ENCODE data around the gene TRIM44. TPM values are rescaled to one million over a fixed set of nuclear protein-coding genes. Genes with fewer than 3 reads are reported as not detected.
"Not testable (repeated sequence)": the region's sequence is repeated elsewhere in the genome, so short reads cannot be mapped to it uniquely, and the experiment has no call there.

Gene TRIM44
- total and polyA plus RNA-seq, 8 donors = 6.3 to 55.4 (median 36.4) TPM

DNA sequence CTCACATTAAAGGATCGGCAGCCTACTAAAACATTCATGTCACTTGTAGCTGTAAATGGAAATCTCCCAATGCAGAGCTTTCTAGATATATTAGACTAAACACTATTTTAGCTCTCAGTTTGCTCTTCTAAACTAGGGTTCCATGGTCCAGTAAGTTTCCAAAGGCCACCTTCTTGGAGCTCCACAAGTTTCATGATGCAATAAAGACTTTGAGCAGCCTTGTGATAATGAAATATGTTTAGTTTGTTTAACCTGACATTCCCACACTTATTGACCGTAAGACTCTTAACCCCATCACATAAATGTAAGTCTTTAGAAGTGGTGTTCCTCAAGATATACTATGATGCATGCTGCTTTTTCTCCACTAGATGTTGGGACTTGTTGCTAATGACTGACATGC is 87.7 kb downstream of the TRIM44 start:
- WGBS, 2 donors = 22 to 59% methylated on average over 2 of the region's 2 CpGs
- peaks cover 11 to 49% (median 45%) of the 10 kb centered on the region in 3 donors for H3K4me1 ChIP-seq
- peak overlapping the region in 1 of 4 donors; percentile 5 for H3K27ac ChIP-seq
- TF ChIP-seq, protein P1, sequence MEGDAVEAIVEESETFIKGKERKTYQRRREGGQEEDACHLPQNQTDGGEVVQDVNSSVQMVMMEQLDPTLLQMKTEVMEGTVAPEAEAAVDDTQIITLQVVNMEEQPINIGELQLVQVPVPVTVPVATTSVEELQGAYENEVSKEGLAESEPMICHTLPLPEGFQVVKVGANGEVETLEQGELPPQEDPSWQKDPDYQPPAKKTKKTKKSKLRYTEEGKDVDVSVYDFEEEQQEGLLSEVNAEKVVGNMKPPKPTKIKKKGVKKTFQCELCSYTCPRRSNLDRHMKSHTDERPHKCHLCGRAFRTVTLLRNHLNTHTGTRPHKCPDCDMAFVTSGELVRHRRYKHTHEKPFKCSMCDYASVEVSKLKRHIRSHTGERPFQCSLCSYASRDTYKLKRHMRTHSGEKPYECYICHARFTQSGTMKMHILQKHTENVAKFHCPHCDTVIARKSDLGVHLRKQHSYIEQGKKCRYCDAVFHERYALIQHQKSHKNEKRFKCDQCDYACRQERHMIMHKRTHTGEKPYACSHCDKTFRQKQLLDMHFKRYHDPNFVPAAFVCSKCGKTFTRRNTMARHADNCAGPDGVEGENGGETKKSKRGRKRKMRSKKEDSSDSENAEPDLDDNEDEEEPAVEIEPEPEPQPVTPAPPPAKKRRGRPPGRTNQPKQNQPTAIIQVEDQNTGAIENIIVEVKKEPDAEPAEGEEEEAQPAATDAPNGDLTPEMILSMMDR (IDR thresholded peaks at IDR 0.05) = no peak
- ATAC-seq (peak; percentile 32 to 59 (median 48)), DNase-seq (no peak), FAIRE-seq (no peak)
- H3K4me3 ChIP-seq = no peak overlapping the region
- no peaks in the 10 kb centered on the region for H3K36me3 ChIP-seq
- H3K27me3 ChIP-seq = no peaks in the 10 kb centered on the region
- intact Hi-C loops (cut with DNase I) = no loop called here
- no peaks in the 10 kb centered on the region for H3K9me3 ChIP-seq

GRCh38 chr11:35750981-35751663 is 88.5 kb downstream of the TRIM44 start:
- H3K9me3 ChIP-seq = no peaks in the 10 kb centered on the region
- no peaks in the 10 kb centered on the region for H3K27me3 ChIP-seq
- H3K4me1 ChIP-seq = peaks cover 11 to 45% (median 43%) of the 10 kb centered on the region in 3 donors
- no peaks in the 10 kb centered on the region for H3K36me3 ChIP-seq
- ATAC-seq (peak in 2 of 4 donors; percentile 9 to 16), DNase-seq (no peak), FAIRE-seq (no peak)
- H3K27ac ChIP-seq = peak overlapping the region in 1 of 4 donors; percentile 57
- TF ChIP-seq, protein P1 (IDR thresholded peaks at IDR 0.05) = no peak
- H3K4me3 ChIP-seq = no peak overlapping the region
- intact Hi-C loops (cut with DNase I) = no loop called here
- 88 to 90% methylated on average over 4 of the region's 4 CpGs for WGBS, 2 donors

DNA sequence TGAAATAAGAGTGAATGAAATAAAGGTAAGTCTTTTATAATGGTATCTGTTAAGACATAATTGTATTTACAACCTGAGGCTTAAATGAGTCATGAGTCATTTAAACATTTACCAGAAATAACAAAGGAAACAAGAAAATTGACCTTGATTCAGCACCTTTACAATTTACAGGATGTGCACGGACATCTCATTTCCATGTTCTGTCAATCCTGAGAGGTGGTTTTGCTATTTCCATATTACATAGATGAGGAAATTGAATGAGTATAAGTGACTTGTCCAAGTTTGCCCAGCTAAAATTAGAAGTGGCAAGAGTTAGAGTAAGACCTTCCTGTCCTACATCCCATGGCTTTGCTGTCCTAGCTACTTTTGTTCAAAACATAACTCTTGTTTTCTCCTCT is 89.1 kb downstream of the TRIM44 start:
- DNase-seq = no peak
- Histone ChIP-seq H3K27ac (peak overlapping the region in 2 of 4 donors; percentile 44 to 57), H3K27me3 (no peaks in the 10 kb centered on the region), H3K36me3 (no peaks in the 10 kb centered on the region), H3K4me3 (no peak overlapping the region), H3K9me3 (no peaks in the 10 kb centered on the region), H3K4me1 (peaks cover 11 to 40% (median 37%) of the 10 kb centered on the region in 3 donors)
- TF ChIP-seq, protein P1 (IDR thresholded peaks at IDR 0.05) = no peak
- peak in 2 of 4 donors; percentile 30 to 59 for ATAC-seq
- WGBS, 2 donors = 33 to 40% methylated on average over 1 of the region's 1 CpG
- intact Hi-C loops (cut with DNase I) = no loop called here
- FAIRE-seq = no peak

- no peaks in the 10 kb centered on the region for H3K36me3 ChIP-seq
- H3K9me3 ChIP-seq = no peaks in the 10 kb centered on the region
- 75 to 76% methylated on average over 3 of the region's 3 CpGs for WGBS, 2 donors
- peak overlapping the region in 2 of 4 donors; percentile 44 to 57 for H3K27ac ChIP-seq
- ATAC-seq (no peak), FAIRE-seq (no peak), DNase-seq (no peak)
- H3K27me3 ChIP-seq = no peaks in the 10 kb centered on the region
- no peak overlapping the region for H3K4me3 ChIP-seq
- intact Hi-C loops (cut with DNase I) = no loop called here
- TF ChIP-seq, protein P1 (IDR thresholded peaks at IDR 0.05) = no peak
- H3K4me1 ChIP-seq = peaks cover 11 to 36% (median 34%) of the 10 kb centered on the region in 3 donors
These were observed 89.5 kb downstream of the TRIM44 start for GRCh38 chr11:35752115-35752514.

- H3K36me3 ChIP-seq; H3K9me3 ChIP-seq; DNase-seq; intact Hi-C loops (cut with DNase I); H3K27ac ChIP-seq; H3K27me3 ChIP-seq; FAIRE-seq; H3K4me3 ChIP-seq; ATAC-seq: not testable (repeated sequence)
- WGBS, 2 donors = 81 to 96% methylated on average over 6 of the region's 6 CpGs
- H3K4me1 ChIP-seq = peaks cover 11 to 26% (median 22%) of the 10 kb centered on the region in 3 donors
These were observed 91.0 kb downstream of the TRIM44 start for GRCh38 chr11:35753573-35753972.

DNA sequence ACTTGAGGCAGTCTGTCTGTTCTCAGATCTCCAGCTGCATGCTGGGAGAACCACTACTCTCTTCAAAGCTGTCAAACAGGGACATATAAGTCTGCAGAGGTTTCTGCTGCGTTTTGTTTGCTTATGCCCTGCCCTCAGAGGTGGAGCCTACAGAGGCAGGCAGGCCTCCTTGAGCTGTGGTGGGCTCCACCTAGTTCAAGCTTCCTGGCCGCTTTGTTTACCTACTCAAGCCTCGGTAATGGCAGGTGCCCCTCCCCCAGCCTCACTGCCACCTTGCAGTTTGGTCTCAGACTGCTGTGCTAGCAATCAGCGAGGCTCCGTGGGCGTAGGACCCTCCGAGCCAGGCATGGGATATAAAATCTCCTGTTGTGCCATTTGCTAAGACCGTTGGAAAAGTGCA is 97.4 kb downstream of the TRIM44 start:
- H3K27me3 ChIP-seq; H3K4me3 ChIP-seq; H3K27ac ChIP-seq; ATAC-seq; FAIRE-seq; intact Hi-C loops (cut with DNase I); H3K9me3 ChIP-seq; H3K36me3 ChIP-seq: not testable (repeated sequence)
- H3K4me1 ChIP-seq = peaks cover 21 to 34% (median 32%) of the 10 kb centered on the region in 3 donors
- DNase-seq = peak in 1 of 6 donors; percentile 45
- 80% methylated on average over 8 of the region's 8 CpGs for WGBS, 2 donors
